ENCODE results near the gene PCDH20.

DNA sequence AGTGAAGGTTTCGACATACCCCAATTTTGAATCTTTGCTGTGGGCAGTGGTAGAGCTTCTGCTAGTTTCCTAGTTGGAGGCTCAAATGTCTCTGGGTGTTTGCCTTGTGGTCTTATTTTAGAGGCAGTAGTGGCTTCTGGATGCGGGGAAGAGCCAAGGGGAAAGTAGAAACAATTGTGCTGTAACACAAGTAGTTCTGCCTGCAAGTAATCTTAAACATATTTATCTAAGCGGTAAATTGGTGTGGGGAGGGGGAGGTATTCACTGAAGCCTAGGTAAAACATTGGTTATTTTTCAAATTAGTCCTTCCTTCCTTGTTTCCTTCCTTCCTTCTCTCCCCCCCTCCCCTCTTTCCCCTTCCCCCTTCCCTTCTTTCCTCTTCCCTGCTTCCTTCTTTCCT, at the start of gene PCDH20:
- TF ChIP-seq, protein P1, sequence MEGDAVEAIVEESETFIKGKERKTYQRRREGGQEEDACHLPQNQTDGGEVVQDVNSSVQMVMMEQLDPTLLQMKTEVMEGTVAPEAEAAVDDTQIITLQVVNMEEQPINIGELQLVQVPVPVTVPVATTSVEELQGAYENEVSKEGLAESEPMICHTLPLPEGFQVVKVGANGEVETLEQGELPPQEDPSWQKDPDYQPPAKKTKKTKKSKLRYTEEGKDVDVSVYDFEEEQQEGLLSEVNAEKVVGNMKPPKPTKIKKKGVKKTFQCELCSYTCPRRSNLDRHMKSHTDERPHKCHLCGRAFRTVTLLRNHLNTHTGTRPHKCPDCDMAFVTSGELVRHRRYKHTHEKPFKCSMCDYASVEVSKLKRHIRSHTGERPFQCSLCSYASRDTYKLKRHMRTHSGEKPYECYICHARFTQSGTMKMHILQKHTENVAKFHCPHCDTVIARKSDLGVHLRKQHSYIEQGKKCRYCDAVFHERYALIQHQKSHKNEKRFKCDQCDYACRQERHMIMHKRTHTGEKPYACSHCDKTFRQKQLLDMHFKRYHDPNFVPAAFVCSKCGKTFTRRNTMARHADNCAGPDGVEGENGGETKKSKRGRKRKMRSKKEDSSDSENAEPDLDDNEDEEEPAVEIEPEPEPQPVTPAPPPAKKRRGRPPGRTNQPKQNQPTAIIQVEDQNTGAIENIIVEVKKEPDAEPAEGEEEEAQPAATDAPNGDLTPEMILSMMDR (IDR thresholded peaks at IDR 0.05), result no peak
- TF ChIP-seq POLR2A (IDR thresholded peaks at IDR 0.05), result no peak

All from esophagus squamous epithelium (tissue), 4 donors.